Fibroblast of lung (primary cell): Measurements from ENCODE around the gene SELP. TPM values are rescaled to one million over a fixed set of nuclear protein-coding genes. Genes with fewer than 3 reads are reported as not detected.

ENCODE experiments used
- DNase-seq, 2 donors: peaks; one replicate each; pipeline versions ENCODE4 v3.0.0 to v3.0.0-alpha.2; 2010; ENCODE audit warnings: low read depth in 2 of 2
- H2AFZ ChIP-seq: 2 replicates; pipeline ENCODE4 v1.5.1; 2012; ENCODE audit warnings: low read length, control low read depth, inconsistent platforms
- H3K27ac ChIP-seq: 2 replicates; pipeline ENCODE4 v1.5.1; 2011; ENCODE audit warnings: low read length, control low read depth; ENCODE audit not compliant: insufficient read depth
- H3K27me3 ChIP-seq: 2 replicates; pipeline ENCODE4 v1.5.1; 2011; ENCODE audit warnings: mild to moderate bottlenecking, low read length; ENCODE audit not compliant: control insufficient read depth, insufficient read depth
- H3K36me3 ChIP-seq: 2 replicates; pipeline ENCODE4 v1.5.1; 2011; ENCODE audit warnings: low read length; ENCODE audit not compliant: control insufficient read depth, insufficient read depth
- H3K4me1 ChIP-seq: 2 replicates; pipeline ENCODE4 v1.5.1; 2011; ENCODE audit warnings: low read length; ENCODE audit not compliant: control insufficient read depth, insufficient read depth; ENCODE audit errors: extremely low read depth
- H3K4me2 ChIP-seq: 2 replicates; pipeline ENCODE4 v1.5.1; 2011; ENCODE audit warnings: low read length, control low read depth; ENCODE audit not compliant: insufficient read depth; ENCODE audit errors: extremely low read depth
- H3K4me3 ChIP-seq, 4 experiments: fragments of 200-600 bp in 1 of 4; sonication (generic) in 1 of 4; replicated peaks in 1 of 4; 2 replicates each; pipeline ENCODE4 v1.5.1; 2011 to 2016; ENCODE audit warnings: low read length in 4 of 4, low read depth in 3 of 4, mild to moderate bottlenecking in 3 of 4, control low read depth in 2 of 4, inconsistent platforms in 1 of 4, mixed read lengths in 1 of 4; ENCODE audit not compliant: insufficient read depth in 1 of 4; ENCODE audit errors: control extremely low read depth in 1 of 4
- H3K79me2 ChIP-seq: 2 replicates; pipeline ENCODE4 v1.5.1; 2012; ENCODE audit warnings: mild to moderate bottlenecking, low read length, inconsistent platforms; ENCODE audit not compliant: control insufficient read depth, insufficient read depth
- H3K9ac ChIP-seq: 2 replicates; pipeline ENCODE4 v1.5.1; 2011; ENCODE audit warnings: mild to moderate bottlenecking, low read length, control low read depth; ENCODE audit not compliant: insufficient read depth
- H3K9me3 ChIP-seq: 2 replicates; pipeline ENCODE4 v1.5.1; 2012; ENCODE audit warnings: low read depth, low read length; ENCODE audit not compliant: control insufficient read depth, insufficient read depth
- H4K20me1 ChIP-seq: 2 replicates; pipeline ENCODE4 v1.5.1; 2011; ENCODE audit warnings: low read length; ENCODE audit not compliant: control insufficient read depth, insufficient read depth; ENCODE audit errors: extremely low read depth
- EZH2 ChIP-seq: IDR thresholded peaks from 2 replicates; pipeline ENCODE4 v1.5.1; 2012; ENCODE audit warnings: low read length, control low read depth, mild to moderate bottlenecking; ENCODE audit errors: missing control alignments
- polyA plus RNA-seq, 2 donors: library from polyadenylated mRNA; depleted of rRNA in 1 of 2; stranded (reverse) in 1 of 2; unstranded in 1 of 2; fragments of >200 nt; gene quantifications; 2 replicates each; pipeline ENCODE4 v1.2.1, GENCODE V29; 2011 to 2012; ENCODE audit warnings: missing spikeins in 1 of 2
- total RNA-seq: library from RNA; depleted of rRNA; stranded (reverse); fragments of >200 nt; gene quantifications from 2 replicates; pipeline ENCODE4 v1.2.1, GENCODE V29; 2014
- TF ChIP-seq, protein P1 (sequence below), 2 donors: IDR thresholded peaks in 1 of 2; conservative IDR thresholded peaks in 1 of 2; 1 replicate in 1 of 2; 2 replicates in 1 of 2; pipeline ENCODE4 v1.5.1; 2011 to 2012; ENCODE audit warnings: low read length in 2 of 2, control low read depth in 1 of 2, inconsistent platforms in 1 of 2, low read depth in 1 of 2, mild to moderate bottlenecking in 1 of 2

Gene SELP
- total and polyA plus RNA-seq, 2 donors (not counting 1 experiment from before 2014, with no cell fraction given): not detected

- H3K27me3 ChIP-seq: no peaks in the 10 kb centered on the region
- no peak overlapping the region for H3K4me3 ChIP-seq
- no peak for DNase-seq
- H3K79me2 ChIP-seq: no peaks in the 10 kb centered on the region
- no peaks in the 10 kb centered on the region for H3K4me1 ChIP-seq
- H3K27ac ChIP-seq: no peak overlapping the region
- H3K36me3 ChIP-seq: no peaks in the 10 kb centered on the region
- H3K4me2 ChIP-seq: no peak overlapping the region
- H2AFZ ChIP-seq: no peak overlapping the region
- H3K9ac ChIP-seq: no peak overlapping the region
- H3K9me3 ChIP-seq: no peaks in the 10 kb centered on the region
- no peaks in the 10 kb centered on the region for H4K20me1 ChIP-seq
- TF ChIP-seq EZH2: no peak
- TF ChIP-seq, protein P1, sequence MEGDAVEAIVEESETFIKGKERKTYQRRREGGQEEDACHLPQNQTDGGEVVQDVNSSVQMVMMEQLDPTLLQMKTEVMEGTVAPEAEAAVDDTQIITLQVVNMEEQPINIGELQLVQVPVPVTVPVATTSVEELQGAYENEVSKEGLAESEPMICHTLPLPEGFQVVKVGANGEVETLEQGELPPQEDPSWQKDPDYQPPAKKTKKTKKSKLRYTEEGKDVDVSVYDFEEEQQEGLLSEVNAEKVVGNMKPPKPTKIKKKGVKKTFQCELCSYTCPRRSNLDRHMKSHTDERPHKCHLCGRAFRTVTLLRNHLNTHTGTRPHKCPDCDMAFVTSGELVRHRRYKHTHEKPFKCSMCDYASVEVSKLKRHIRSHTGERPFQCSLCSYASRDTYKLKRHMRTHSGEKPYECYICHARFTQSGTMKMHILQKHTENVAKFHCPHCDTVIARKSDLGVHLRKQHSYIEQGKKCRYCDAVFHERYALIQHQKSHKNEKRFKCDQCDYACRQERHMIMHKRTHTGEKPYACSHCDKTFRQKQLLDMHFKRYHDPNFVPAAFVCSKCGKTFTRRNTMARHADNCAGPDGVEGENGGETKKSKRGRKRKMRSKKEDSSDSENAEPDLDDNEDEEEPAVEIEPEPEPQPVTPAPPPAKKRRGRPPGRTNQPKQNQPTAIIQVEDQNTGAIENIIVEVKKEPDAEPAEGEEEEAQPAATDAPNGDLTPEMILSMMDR (conservative IDR thresholded peaks at IDR 0.05 in 1 of 2, IDR thresholded peaks at IDR 0.05 in 1 of 2; ENCODE audit: low read depth in 1 of 2, low read length in 2 of 2): no peak
Observed at GRCh38 chr1:169615803-169616202, 14.1 kb downstream of the SELP start.

DNA sequence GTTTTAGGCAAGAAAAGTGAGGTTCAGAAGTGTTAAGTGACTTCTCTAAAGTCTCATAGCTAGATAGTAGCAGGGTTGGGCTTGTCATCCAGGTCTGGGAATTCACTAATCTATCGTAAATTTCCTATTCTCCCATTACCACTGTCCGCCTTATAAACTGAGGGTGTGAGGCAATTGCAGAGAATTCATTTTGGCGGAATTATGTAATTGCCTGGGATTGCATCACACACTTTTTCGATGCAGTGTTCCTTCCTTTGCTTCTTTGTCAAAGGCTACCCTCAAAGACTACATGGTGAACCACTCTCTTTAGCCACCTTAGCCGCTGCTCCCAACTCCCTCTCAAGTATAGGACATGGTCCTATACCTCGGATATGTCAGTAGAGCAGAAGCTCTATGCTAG is 19.1 kb downstream of the SELP start:
- Histone ChIP-seq H4K20me1 (no peaks in the 10 kb centered on the region), H3K27me3 (no peaks in the 10 kb centered on the region), H3K36me3 (no peaks in the 10 kb centered on the region), H3K4me3 (no peak overlapping the region), H3K27ac (no peak overlapping the region), H3K4me1 (no peaks in the 10 kb centered on the region), H3K79me2 (no peaks in the 10 kb centered on the region), H3K4me2 (no peak overlapping the region), H3K9ac (no peak overlapping the region), H2AFZ (no peak overlapping the region), H3K9me3 (no peaks in the 10 kb centered on the region)
- no peak for DNase-seq
- TF ChIP-seq, protein P1 (conservative IDR thresholded peaks at IDR 0.05 in 1 of 2, IDR thresholded peaks at IDR 0.05 in 1 of 2; ENCODE audit: low read depth in 1 of 2, low read length in 2 of 2): no peak
- no peak for TF ChIP-seq EZH2

DNA sequence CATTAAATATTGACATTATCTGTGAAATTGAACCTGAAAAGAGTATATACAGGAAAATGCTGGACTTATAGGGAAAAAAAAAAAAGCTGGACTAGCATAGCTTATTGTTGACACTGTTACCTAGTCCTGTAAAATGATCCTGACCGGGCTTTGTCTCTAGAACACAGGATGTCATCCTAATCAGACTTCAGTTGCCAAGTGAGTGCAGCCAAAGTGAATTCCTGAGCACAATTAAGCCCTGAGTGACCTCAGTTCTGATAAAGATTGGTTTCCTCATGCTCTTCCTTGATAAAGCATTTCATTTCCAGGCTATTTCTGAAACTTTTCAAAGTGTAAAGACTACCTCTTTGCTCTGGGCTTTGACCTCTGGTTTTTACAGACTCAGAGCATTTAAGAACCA is 19.8 kb downstream of the SELP start:
- H3K27me3 ChIP-seq: peaks cover 1% of the 10 kb centered on the region
- H3K4me2 ChIP-seq: no peak overlapping the region
- H3K4me1 ChIP-seq: no peaks in the 10 kb centered on the region
- H3K4me3 ChIP-seq: no peak overlapping the region
- no peaks in the 10 kb centered on the region for H3K9me3 ChIP-seq
- H3K9ac ChIP-seq: no peak overlapping the region
- no peaks in the 10 kb centered on the region for H3K36me3 ChIP-seq
- TF ChIP-seq EZH2: no peak
- TF ChIP-seq, protein P1 (conservative IDR thresholded peaks at IDR 0.05 in 1 of 2, IDR thresholded peaks at IDR 0.05 in 1 of 2; ENCODE audit: low read depth in 1 of 2, low read length in 2 of 2): no peak
- no peak overlapping the region for H2AFZ ChIP-seq
- H3K27ac ChIP-seq: no peak overlapping the region
- H4K20me1 ChIP-seq: no peaks in the 10 kb centered on the region
- no peaks in the 10 kb centered on the region for H3K79me2 ChIP-seq
- no peak for DNase-seq
